H9 (cell line): Measurements from ENCODE around the gene PRF1. TPM values are rescaled to one million over a fixed set of nuclear protein-coding genes. Genes with fewer than 3 reads are reported as not detected.

Experiments
- DNase-seq: peaks from one replicate; pipeline ENCODE4 v3.0.0-alpha.2; 2017
- H2AFZ ChIP-seq: one replicate; pipeline ENCODE4 v1.6.1; 2013; ENCODE audit warnings: mild to moderate bottlenecking, low read length, control low read depth, moderate library complexity
- H2AK5ac ChIP-seq: 2 replicates; pipeline ENCODE4 v1.6.1; 2013; ENCODE audit warnings: low read length, control low read depth, mixed read lengths; ENCODE audit not compliant: insufficient read length
- H2BK120ac ChIP-seq: one replicate; pipeline ENCODE4 v1.6.1; 2013; ENCODE audit warnings: low read depth, mild to moderate bottlenecking, low read length, control low read depth, inconsistent platforms; ENCODE audit not compliant: poor library complexity, severe bottlenecking
- H2BK12ac ChIP-seq: 2 replicates; pipeline ENCODE4 v1.6.1; 2013; ENCODE audit warnings: low read length, control low read depth, mixed read lengths, low read depth; ENCODE audit not compliant: insufficient read length
- H2BK15ac ChIP-seq: 2 replicates; pipeline ENCODE4 v1.6.1; 2013; ENCODE audit warnings: low read depth, low read length, control low read depth
- H2BK20ac ChIP-seq: one replicate; pipeline ENCODE4 v1.6.1; 2013; ENCODE audit warnings: low read depth, mild to moderate bottlenecking, low read length, control low read depth, inconsistent platforms; ENCODE audit not compliant: poor library complexity, severe bottlenecking
- H2BK5ac ChIP-seq: 2 replicates; pipeline ENCODE4 v1.6.1; 2013; ENCODE audit warnings: low read length, control low read depth, mixed read lengths; ENCODE audit not compliant: insufficient read length
- H3K14ac ChIP-seq: 2 replicates; pipeline ENCODE4 v1.6.1; 2013; ENCODE audit warnings: low read length, control low read depth; ENCODE audit not compliant: insufficient read depth
- H3K18ac ChIP-seq: 2 replicates; pipeline ENCODE4 v1.6.1; 2013; ENCODE audit warnings: low read depth, mild to moderate bottlenecking, mixed read lengths, low read length, control low read depth; ENCODE audit not compliant: insufficient read length
- H3K23ac ChIP-seq: 2 replicates; pipeline ENCODE4 v1.6.1; 2013; ENCODE audit warnings: low read length, control low read depth, mixed read lengths, low read depth; ENCODE audit not compliant: insufficient read length
- H3K23me2 ChIP-seq: 2 replicates; pipeline ENCODE4 v1.6.1; 2013; ENCODE audit warnings: low read depth, mild to moderate bottlenecking, mixed read lengths, low read length, control low read depth; ENCODE audit not compliant: insufficient read length, poor library complexity, severe bottlenecking
- H3K27ac ChIP-seq: 2 replicates; pipeline ENCODE4 v1.5.1; 2013; ENCODE audit warnings: low read length, control low read depth, mixed read lengths, low read depth; ENCODE audit not compliant: insufficient read length
- H3K27me3 ChIP-seq: 2 replicates; pipeline ENCODE4 v1.6.1; 2013; ENCODE audit warnings: low read length, control low read depth, inconsistent platforms; ENCODE audit not compliant: insufficient read depth
- H3K4ac ChIP-seq: 2 replicates; pipeline ENCODE4 v1.6.1; 2013; ENCODE audit warnings: low read depth, mild to moderate bottlenecking, control low read depth, inconsistent platforms, low read length, moderate library complexity
- H3K4me1 ChIP-seq: 2 replicates; pipeline ENCODE4 v1.6.1; 2013; ENCODE audit warnings: low read length, control low read depth, inconsistent platforms; ENCODE audit not compliant: insufficient read depth
- H3K4me2 ChIP-seq: 2 replicates; pipeline ENCODE4 v1.6.1; 2013; ENCODE audit warnings: low read length, control low read depth, mixed read lengths; ENCODE audit not compliant: insufficient read length, insufficient read depth
- H3K56ac ChIP-seq: 2 replicates; pipeline ENCODE4 v1.6.1; 2013; ENCODE audit warnings: low read depth, mild to moderate bottlenecking, mixed read lengths, low read length, control low read depth; ENCODE audit not compliant: insufficient read length
- H3K79me1 ChIP-seq: 2 replicates; pipeline ENCODE4 v1.6.1; 2013; ENCODE audit warnings: low read depth, mild to moderate bottlenecking, moderate library complexity, low read length, control low read depth, inconsistent platforms; ENCODE audit not compliant: insufficient read depth, poor library complexity, severe bottlenecking
- H3K79me2 ChIP-seq: 2 replicates; pipeline ENCODE4 v1.6.1; 2013; ENCODE audit warnings: low read length, control low read depth, inconsistent platforms; ENCODE audit not compliant: insufficient read depth
- H3K9ac ChIP-seq: 2 replicates; pipeline ENCODE4 v1.6.1; 2013; ENCODE audit warnings: low read length, control low read depth, mixed read lengths; ENCODE audit not compliant: insufficient read length; ENCODE audit errors: extremely low read depth
- H3K9me3 ChIP-seq: one replicate; pipeline ENCODE4 v1.6.1; 2013; ENCODE audit warnings: low read depth, low read length, inconsistent platforms; ENCODE audit not compliant: control insufficient read depth
- H3T11ph ChIP-seq: one replicate; pipeline ENCODE4 v1.6.1; 2013; ENCODE audit warnings: mild to moderate bottlenecking, low read length, control low read depth, inconsistent platforms
- H4K20me1 ChIP-seq: one replicate; pipeline ENCODE4 v1.6.1; 2013; ENCODE audit not compliant: control insufficient read depth, insufficient read length, insufficient read depth
- H4K5ac ChIP-seq: 2 replicates; pipeline ENCODE4 v1.6.1; 2013; ENCODE audit warnings: low read depth, mild to moderate bottlenecking, mixed read lengths, low read length, control low read depth; ENCODE audit not compliant: insufficient read length
- H4K8ac ChIP-seq: replicated peaks from 2 replicates; pipeline ENCODE4 v1.6.1; 2013; ENCODE audit warnings: low read length, control low read depth, mixed read lengths, low read depth; ENCODE audit not compliant: insufficient read length
- H4K91ac ChIP-seq: 2 replicates; pipeline ENCODE4 v1.6.1; 2013; ENCODE audit warnings: low read depth, mild to moderate bottlenecking, moderate library complexity, mixed read lengths, low read length, control low read depth; ENCODE audit not compliant: insufficient read length
- H3K27ac Mint-ChIP-seq, 3 experiments: 2 replicates in 2 of 3; 3 replicates in 1 of 3; pipeline ENCODE4 v1.8.0; 2020 to 2021; ENCODE audit warnings: mixed read lengths in 3 of 3, mild to moderate bottlenecking in 1 of 3, moderate library complexity in 1 of 3
- H3K27me3 Mint-ChIP-seq: 2 replicates; pipeline ENCODE4 v1.8.0; 2021; ENCODE audit warnings: low read depth, mild to moderate bottlenecking, moderate library complexity, mixed read lengths
- H3K36me3 Mint-ChIP-seq, 3 experiments: 2 replicates in 2 of 3; 3 replicates in 1 of 3; pipeline ENCODE4 v1.8.0; 2020 to 2021; ENCODE audit warnings: low read depth in 3 of 3, mixed read lengths in 3 of 3; ENCODE audit not compliant: insufficient read depth in 1 of 3
- H3K4me1 Mint-ChIP-seq, 2 experiments: 2 replicates each; pipeline ENCODE4 v1.8.0; 2020; ENCODE audit warnings: mixed read lengths in 2 of 2
- H3K4me3 Mint-ChIP-seq, 2 experiments: 2 replicates in 1 of 2; 3 replicates in 1 of 2; pipeline ENCODE4 v1.8.0; 2020 to 2021; ENCODE audit warnings: mild to moderate bottlenecking in 2 of 2, mixed read lengths in 2 of 2, moderate library complexity in 1 of 2
- H3K9me3 Mint-ChIP-seq, 2 experiments: 2 replicates in 1 of 2; 3 replicates in 1 of 2; pipeline ENCODE4 v1.8.0; 2020; ENCODE audit warnings: mild to moderate bottlenecking in 2 of 2, mixed read lengths in 2 of 2, moderate library complexity in 1 of 2
- WGBS: extraction: QIAGEN DNeasy Blood & Tissue Kit; methylation state at CpG from one replicate; pipeline ENCODE4 v1.1.7; 2013; ENCODE audit warnings: missing lambda C conversion rate, low lambda C conversion rate, mixed read lengths; ENCODE audit not compliant: insufficient read length; ENCODE audit errors: extremely low coverage; 5-methylcytosine and 5-hydroxymethylcytosine counted together
- total RNA-seq: library from RNA; stranded (reverse); gene quantifications from 2 replicates; pipeline ENCODE4 v1.2.1, GENCODE V29; 2021
- TF ChIP-seq, protein P1 (sequence below): fragments of 200-600 bp; sonication (generic); conservative IDR thresholded peaks from 3 replicates; pipeline ENCODE4 v1.8.0; 2021; ENCODE audit warnings: antibody characterized with exemption, mild to moderate bottlenecking

PRF1 gene
- total RNA-seq, 1 experiment from 2014 or later: not detected

DNA sequence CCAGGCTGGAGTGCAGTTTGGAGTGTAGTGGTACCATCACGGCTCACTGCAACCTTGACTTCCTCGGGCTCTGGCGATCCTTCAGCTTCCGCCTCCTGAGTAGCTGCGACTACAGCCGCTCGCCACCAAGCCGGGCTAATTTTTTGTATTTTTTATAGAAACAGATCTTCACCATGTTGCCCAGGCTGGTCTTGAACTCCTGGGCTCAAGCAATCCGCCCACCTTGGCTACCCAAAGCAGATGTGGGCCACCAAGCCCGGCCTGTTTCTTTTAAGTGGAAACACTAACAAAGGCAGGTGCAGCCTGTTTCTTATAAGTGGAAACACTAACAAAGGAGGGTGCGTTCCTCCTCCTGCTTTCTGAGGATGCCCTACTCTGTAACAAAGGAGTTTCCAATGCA is 18.2 kb downstream of the PRF1 start:
- H2AK5ac ChIP-seq: no peak overlapping the region
- H4K5ac ChIP-seq: no peak overlapping the region
- Mint-ChIP-seq H3K4me1 (peaks cover 27 to 43% of the 10 kb centered on the region in 2 experiments), H3K27ac (peak overlapping the region in 2 of 3 experiments; percentile 35 to 60; a peak in 2 of 7 replicates), H3K36me3 (no peaks in the 10 kb centered on the region), H3K9me3 (no peaks in the 10 kb centered on the region), H3K4me3 (no peak overlapping the region), H3K27me3 (peaks cover 1% of the 10 kb centered on the region)
- no peak overlapping the region for H2BK5ac ChIP-seq
- no peak overlapping the region for H3K56ac ChIP-seq
- H3K9ac ChIP-seq: no peak overlapping the region
- no peak overlapping the region for H3K18ac ChIP-seq
- no peak overlapping the region for H2BK12ac ChIP-seq
- no peak overlapping the region for H4K91ac ChIP-seq
- no peaks in the 10 kb centered on the region for H3K79me1 ChIP-seq
- H3K27ac ChIP-seq: no peak overlapping the region
- no peak overlapping the region for H4K8ac ChIP-seq
- no peaks in the 10 kb centered on the region for H3K9me3 ChIP-seq
- no CpG with 5 or more reads among the region's 11 CpGs for WGBS
- no peak overlapping the region for H2AFZ ChIP-seq
- H3K4ac ChIP-seq: no peak overlapping the region
- H2BK20ac ChIP-seq: no peak overlapping the region
- no peak overlapping the region for H2BK120ac ChIP-seq
- TF ChIP-seq, protein P1, sequence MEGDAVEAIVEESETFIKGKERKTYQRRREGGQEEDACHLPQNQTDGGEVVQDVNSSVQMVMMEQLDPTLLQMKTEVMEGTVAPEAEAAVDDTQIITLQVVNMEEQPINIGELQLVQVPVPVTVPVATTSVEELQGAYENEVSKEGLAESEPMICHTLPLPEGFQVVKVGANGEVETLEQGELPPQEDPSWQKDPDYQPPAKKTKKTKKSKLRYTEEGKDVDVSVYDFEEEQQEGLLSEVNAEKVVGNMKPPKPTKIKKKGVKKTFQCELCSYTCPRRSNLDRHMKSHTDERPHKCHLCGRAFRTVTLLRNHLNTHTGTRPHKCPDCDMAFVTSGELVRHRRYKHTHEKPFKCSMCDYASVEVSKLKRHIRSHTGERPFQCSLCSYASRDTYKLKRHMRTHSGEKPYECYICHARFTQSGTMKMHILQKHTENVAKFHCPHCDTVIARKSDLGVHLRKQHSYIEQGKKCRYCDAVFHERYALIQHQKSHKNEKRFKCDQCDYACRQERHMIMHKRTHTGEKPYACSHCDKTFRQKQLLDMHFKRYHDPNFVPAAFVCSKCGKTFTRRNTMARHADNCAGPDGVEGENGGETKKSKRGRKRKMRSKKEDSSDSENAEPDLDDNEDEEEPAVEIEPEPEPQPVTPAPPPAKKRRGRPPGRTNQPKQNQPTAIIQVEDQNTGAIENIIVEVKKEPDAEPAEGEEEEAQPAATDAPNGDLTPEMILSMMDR: no peak
- H2BK15ac ChIP-seq: no peak overlapping the region
- no peaks in the 10 kb centered on the region for H3K23me2 ChIP-seq
- H3K4me1 ChIP-seq: peaks cover 4% of the 10 kb centered on the region; the same call in 1 of the 2 replicates
- no peaks in the 10 kb centered on the region for H3K27me3 ChIP-seq
- no peak overlapping the region for H3K14ac ChIP-seq
- H4K20me1 ChIP-seq: no peaks in the 10 kb centered on the region
- no peaks in the 10 kb centered on the region for H3K79me2 ChIP-seq
- H3K23ac ChIP-seq: no peak overlapping the region
- no peak overlapping the region for H3T11ph ChIP-seq
- H3K4me2 ChIP-seq: no peak overlapping the region
- no peak for DNase-seq
